ENCODE measurements around the gene QKI.

- TF ChIP-seq CTCF (IDR thresholded peaks at IDR 0.05; ENCODE audit: low read length) (no peak), EZH2 (optimal IDR thresholded peaks at IDR 0.05; ENCODE audit: low read depth, low read length) (no peak)
Measured at GRCh38 chr6:163530406-163530805, 115.9 kb downstream of the QKI start.

Measured in MM.1S (cell line).